ENCODE measurements around the gene WRNIP1. TPM values are rescaled to one million over a fixed set of nuclear protein-coding genes. Genes with fewer than 3 reads are reported as not detected.
A peak's percentile ranks its signal among the peaks of the same experiment; 100 is the strongest.
"Not testable (repeated sequence)": the region's sequence is repeated elsewhere in the genome, so short reads cannot be mapped to it uniquely, and the experiment has no call there.

WRNIP1 gene
- total and polyA plus RNA-seq, 10 donors = 31.4 to 47.7 (median 39.4) TPM

DNA sequence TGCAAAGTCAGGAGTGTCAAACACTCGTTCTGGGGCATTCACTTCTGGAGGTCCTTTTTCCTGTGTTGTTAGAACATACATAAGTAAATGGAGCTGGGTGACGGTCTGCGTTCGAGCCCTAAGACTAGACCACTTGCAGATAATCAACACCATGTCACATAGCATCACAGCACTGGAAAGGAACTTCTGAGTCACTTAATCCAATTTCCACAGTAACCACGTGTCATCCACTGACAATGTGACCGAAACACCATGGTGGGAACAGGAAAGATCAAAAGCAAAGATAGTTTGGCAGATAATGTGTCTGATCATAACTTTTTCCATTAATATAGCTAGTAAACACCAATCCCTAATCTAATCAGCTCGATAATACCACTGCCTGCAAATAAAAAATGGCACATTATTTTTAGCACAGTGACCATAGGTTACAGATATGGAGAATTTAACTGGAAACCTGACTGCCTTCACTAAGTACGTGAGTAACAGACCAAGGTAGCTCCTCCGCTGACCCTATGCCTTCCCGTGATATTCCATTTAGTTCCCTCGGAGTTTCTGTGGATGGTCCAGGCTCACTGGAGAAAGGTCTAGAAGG is 34.8 kb downstream of the WRNIP1 start:
- no peaks in the 10 kb centered on the region for H3K27me3 ChIP-seq (replicated peaks in 1 of 7)
- no peaks in the 10 kb centered on the region for H3K9me3 ChIP-seq
- H3K4me3 ChIP-seq = no peak overlapping the region
- TF ChIP-seq, protein P1, sequence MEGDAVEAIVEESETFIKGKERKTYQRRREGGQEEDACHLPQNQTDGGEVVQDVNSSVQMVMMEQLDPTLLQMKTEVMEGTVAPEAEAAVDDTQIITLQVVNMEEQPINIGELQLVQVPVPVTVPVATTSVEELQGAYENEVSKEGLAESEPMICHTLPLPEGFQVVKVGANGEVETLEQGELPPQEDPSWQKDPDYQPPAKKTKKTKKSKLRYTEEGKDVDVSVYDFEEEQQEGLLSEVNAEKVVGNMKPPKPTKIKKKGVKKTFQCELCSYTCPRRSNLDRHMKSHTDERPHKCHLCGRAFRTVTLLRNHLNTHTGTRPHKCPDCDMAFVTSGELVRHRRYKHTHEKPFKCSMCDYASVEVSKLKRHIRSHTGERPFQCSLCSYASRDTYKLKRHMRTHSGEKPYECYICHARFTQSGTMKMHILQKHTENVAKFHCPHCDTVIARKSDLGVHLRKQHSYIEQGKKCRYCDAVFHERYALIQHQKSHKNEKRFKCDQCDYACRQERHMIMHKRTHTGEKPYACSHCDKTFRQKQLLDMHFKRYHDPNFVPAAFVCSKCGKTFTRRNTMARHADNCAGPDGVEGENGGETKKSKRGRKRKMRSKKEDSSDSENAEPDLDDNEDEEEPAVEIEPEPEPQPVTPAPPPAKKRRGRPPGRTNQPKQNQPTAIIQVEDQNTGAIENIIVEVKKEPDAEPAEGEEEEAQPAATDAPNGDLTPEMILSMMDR (IDR thresholded peaks at IDR 0.05 in 8 of 11, conservative IDR thresholded peaks at IDR 0.05 in 3 of 11) = no peak
- TF ChIP-seq POLR2A (IDR thresholded peaks at IDR 0.05) (no peak), POLR2AphosphoS5 (IDR thresholded peaks at IDR 0.05) (no peak)
- H3K36me3 ChIP-seq = no peaks in the 10 kb centered on the region
- intact Hi-C loops (cut with DNase I; ENCODE audit: low total_unique reads) = loop anchor here (10.0 kb wide), 2 partner anchors 45 to 125 kb away; partner anchors contain the start of gene SERPINB1
- H3K27ac ChIP-seq = peak overlapping the region in 1 of 8 donors; percentile 2
- 76 to 81% (median 78%) methylated on average over 11 of the region's 11 CpGs for WGBS, 5 donors
- DNase-seq = no peak
- peaks cover 0 to 53% (median 8%) of the 10 kb centered on the region in 6 donors for H3K4me1 ChIP-seq

DNA sequence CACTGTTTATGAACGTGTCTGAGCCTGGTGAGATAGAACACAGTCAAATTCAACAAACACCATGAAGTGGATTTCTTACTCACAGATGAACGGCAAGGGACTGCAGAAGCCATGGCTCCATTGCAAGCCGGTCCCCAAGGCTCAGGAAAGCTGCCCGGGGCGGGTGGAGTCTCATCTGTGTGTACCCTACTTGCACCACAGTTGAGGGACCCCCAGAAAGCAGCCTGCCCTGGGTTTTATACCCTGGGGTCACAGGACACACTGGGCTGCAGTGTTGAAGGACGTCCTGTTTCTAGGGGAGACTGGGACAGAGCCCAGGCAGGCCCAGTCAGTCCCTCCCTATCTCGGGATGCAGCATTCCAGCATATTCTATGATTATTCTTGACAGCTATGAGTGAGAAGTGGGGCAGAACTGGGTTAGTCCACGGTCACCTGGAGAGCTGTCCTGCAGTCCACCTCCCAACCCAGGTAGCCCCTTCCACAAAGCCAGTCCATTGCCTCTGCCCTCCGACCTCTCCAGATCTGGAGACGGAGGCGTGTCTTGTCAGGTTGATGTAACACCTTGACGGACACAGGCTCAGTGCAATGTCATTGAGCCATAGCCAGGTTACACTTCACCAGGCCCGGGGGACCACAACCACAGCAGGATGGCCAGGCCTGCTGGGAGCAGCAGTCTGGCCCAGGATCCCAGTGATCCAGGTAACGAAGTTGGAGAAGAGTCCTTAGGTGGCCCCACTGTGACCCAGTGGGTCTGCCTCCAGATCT is 35.5 kb downstream of the WRNIP1 start:
- Histone ChIP-seq H3K9me3 (no peaks in the 10 kb centered on the region), H3K4me1 (peaks cover 0 to 51% (median 8%) of the 10 kb centered on the region in 6 donors), H3K27ac (peak overlapping the region in 1 of 8 donors; percentile 2), H3K4me3 (no peak overlapping the region), H3K27me3 (replicated peaks in 1 of 7) (no peaks in the 10 kb centered on the region), H3K36me3 (no peaks in the 10 kb centered on the region)
- no peak for DNase-seq
- TF ChIP-seq POLR2AphosphoS5 (IDR thresholded peaks at IDR 0.05) = no peak
- TF ChIP-seq, protein P1 (IDR thresholded peaks at IDR 0.05 in 8 of 11, conservative IDR thresholded peaks at IDR 0.05 in 3 of 11) = no peak
- intact Hi-C loops (cut with DNase I; ENCODE audit: low total_unique reads) = no loop called here
- 84 to 94% (median 90%) methylated on average over 11 to 14 of the region's 14 CpGs for WGBS, 5 donors

DNA sequence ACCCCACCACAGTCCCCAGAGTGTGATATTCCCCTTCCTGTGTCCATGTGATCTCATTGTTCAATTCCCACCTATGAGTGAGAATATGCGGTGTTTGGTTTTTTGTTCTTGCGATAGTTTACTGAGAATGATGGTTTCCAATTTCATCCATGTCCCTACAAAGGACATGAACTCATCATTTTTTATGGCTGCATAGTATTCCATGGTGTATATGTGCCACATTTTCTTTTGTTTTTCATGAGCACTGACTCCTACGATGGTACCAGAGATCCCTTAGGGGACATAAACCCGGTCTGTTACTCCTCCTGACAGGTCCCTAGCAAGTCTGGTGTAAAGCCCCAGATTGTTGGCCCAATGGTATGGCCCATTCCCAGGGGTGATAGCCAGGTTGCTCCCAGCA is 36.5 kb downstream of the WRNIP1 start:
- H3K4me3 ChIP-seq; H3K27ac ChIP-seq; intact Hi-C loops (cut with DNase I; ENCODE audit: low total_unique reads); DNase-seq; H3K27me3 ChIP-seq (replicated peaks in 1 of 7); H3K9me3 ChIP-seq; H3K36me3 ChIP-seq: not testable (repeated sequence)
- 64 to 100% (median 92%) methylated on average over 2 to 3 of the region's 4 CpGs for WGBS, 5 donors
- H3K4me1 ChIP-seq = peaks cover 0 to 50% (median 9%) of the 10 kb centered on the region in 6 donors

DNA sequence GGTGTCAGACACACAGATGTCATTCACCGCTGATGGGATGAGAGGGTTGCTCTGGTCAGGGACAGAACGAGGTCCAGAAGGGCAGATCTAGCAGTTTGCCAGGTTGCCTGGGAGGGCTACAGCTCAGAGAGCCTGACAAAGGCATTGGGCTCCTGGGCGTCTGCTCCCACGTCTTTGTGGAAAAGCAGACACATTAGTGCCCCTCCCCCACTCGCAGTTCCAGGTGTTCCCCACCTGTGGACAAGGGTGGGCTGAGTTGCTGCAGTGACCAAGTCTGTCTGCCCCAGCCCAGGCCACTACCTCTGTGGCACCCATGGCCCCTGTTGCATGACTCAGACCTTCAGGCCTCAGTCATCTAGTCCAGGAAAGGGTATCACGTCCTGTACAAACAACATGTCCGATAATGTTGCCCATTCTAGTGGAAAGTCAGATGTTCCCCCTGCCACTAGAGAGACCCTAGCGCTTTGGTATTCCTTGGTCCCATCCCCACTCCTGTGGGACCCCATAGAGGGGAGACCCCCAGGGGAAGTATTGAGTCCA is 37.4 kb downstream of the WRNIP1 start:
- Histone ChIP-seq H3K27me3 (replicated peaks in 1 of 7) (no peaks in the 10 kb centered on the region), H3K4me3 (no peak overlapping the region), H3K9me3 (no peaks in the 10 kb centered on the region), H3K27ac (no peak overlapping the region), H3K4me1 (peaks cover 0 to 50% (median 12%) of the 10 kb centered on the region in 6 donors), H3K36me3 (no peaks in the 10 kb centered on the region)
- 90 to 98% (median 93%) methylated on average over 6 to 8 of the region's 8 CpGs for whole genome bisulfite sequencing, 5 donors
- no peak for DNase-seq
- intact Hi-C loops (cut with DNase I; ENCODE audit: low total_unique reads) = no loop called here
- TF ChIP-seq POLR2A (IDR thresholded peaks at IDR 0.05) = no peak
- TF ChIP-seq POLR2AphosphoS5 (IDR thresholded peaks at IDR 0.05) = no peak
- TF ChIP-seq, protein P1 (IDR thresholded peaks at IDR 0.05 in 8 of 11, conservative IDR thresholded peaks at IDR 0.05 in 3 of 11) = no peak

All from spleen (tissue), 11 donors.